Measurements from ENCODE around the gene ST8SIA5. TPM values are rescaled to one million over a fixed set of nuclear protein-coding genes. Genes with fewer than 3 reads are reported as not detected.

ST8SIA5 gene
- total RNA-seq, 1 donor from 2014 or later: 0.05 TPM

GRCh38 chr18:46759890-46760289 is 3.0 kb upstream of the ST8SIA5 start:
- H3K27me3 Mint-ChIP-seq (ENCODE audit: low read depth): peaks cover 54% of the 10 kb centered on the region
- H3K36me3 Mint-ChIP-seq (ENCODE audit: low read depth): no peaks in the 10 kb centered on the region
- intact Hi-C loops (cut with micrococcal nuclease): loop anchor here (5.0 kb wide), 1 partner anchor 157 kb away; the partner anchor contains the start of genes KATNAL2 and PIAS2

GRCh38 chr18:46756025-46756558 is 761 bp downstream of the ST8SIA5 start:
- DNase-seq (ENCODE audit: low spot score): no peak
- Mint-ChIP-seq H3K9me3 (no peaks in the 10 kb centered on the region), H3K27ac (no peak overlapping the region), H3K27me3 (ENCODE audit: low read depth) (peaks cover 60% of the 10 kb centered on the region), H3K4me1 (ENCODE audit: low read depth) (peaks cover 24% of the 10 kb centered on the region), H3K4me3 (ENCODE audit: low read depth) (peak overlapping the region; percentile 10), H3K36me3 (ENCODE audit: low read depth) (no peaks in the 10 kb centered on the region)
- intact Hi-C loops (cut with micrococcal nuclease): loop anchor here (5.0 kb wide), 1 partner anchor 161 kb away; the partner anchor contains the start of genes KATNAL2 and PIAS2

More at GRCh38 chr18:46759890-46760289, 3.0 kb upstream of the ST8SIA5 start:
- Mint-ChIP-seq H3K9me3 (no peaks in the 10 kb centered on the region), H3K4me3 (ENCODE audit: low read depth) (no peak overlapping the region), H3K27ac (no peak overlapping the region), H3K4me1 (ENCODE audit: low read depth) (peaks cover 17% of the 10 kb centered on the region)
- no peak for DNase-seq (ENCODE audit: low spot score)

GRCh38 chr18:46755315-46756024 is 1.4 kb downstream of the ST8SIA5 start:
- no peak overlapping the region for H3K27ac Mint-ChIP-seq
- H3K27me3 Mint-ChIP-seq (ENCODE audit: low read depth): peaks cover 59% of the 10 kb centered on the region
- no peak for DNase-seq (ENCODE audit: low spot score)
- no peaks in the 10 kb centered on the region for H3K36me3 Mint-ChIP-seq (ENCODE audit: low read depth)
- H3K9me3 Mint-ChIP-seq: no peaks in the 10 kb centered on the region
- H3K4me3 Mint-ChIP-seq (ENCODE audit: low read depth): peak overlapping the region; percentile 10
- intact Hi-C loops (cut with micrococcal nuclease): loop anchor here (5.0 kb wide), 1 partner anchor 162 kb away; the partner anchor contains the start of genes KATNAL2 and PIAS2
- H3K4me1 Mint-ChIP-seq (ENCODE audit: low read depth): peaks cover 24% of the 10 kb centered on the region

GRCh38 chr18:46754661-46755292 is 2.1 kb downstream of the ST8SIA5 start:
- Mint-ChIP-seq H3K9me3 (no peaks in the 10 kb centered on the region), H3K4me3 (ENCODE audit: low read depth) (no peak overlapping the region), H3K27me3 (ENCODE audit: low read depth) (peaks cover 58% of the 10 kb centered on the region), H3K4me1 (ENCODE audit: low read depth) (peaks cover 24% of the 10 kb centered on the region), H3K36me3 (ENCODE audit: low read depth) (no peaks in the 10 kb centered on the region), H3K27ac (no peak overlapping the region)
- intact Hi-C loops (cut with micrococcal nuclease): loop anchor here (5.0 kb wide), 1 partner anchor 163 kb away; the partner anchor contains the start of genes KATNAL2 and PIAS2
- DNase-seq (ENCODE audit: low spot score): no peak

GRCh38 chr18:46754188-46754587 is 2.7 kb downstream of the ST8SIA5 start:
- intact Hi-C loops (cut with micrococcal nuclease): no loop called here

GRCh38 chr18:46751882-46752281 is 5.0 kb downstream of the ST8SIA5 start:
- Mint-ChIP-seq H3K4me1 (ENCODE audit: low read depth) (peaks cover 17% of the 10 kb centered on the region), H3K36me3 (ENCODE audit: low read depth) (no peaks in the 10 kb centered on the region)

More at GRCh38 chr18:46754188-46754587, 2.7 kb downstream of the ST8SIA5 start:
- Mint-ChIP-seq H3K27ac (no peak overlapping the region), H3K36me3 (ENCODE audit: low read depth) (no peaks in the 10 kb centered on the region), H3K27me3 (ENCODE audit: low read depth) (peaks cover 52% of the 10 kb centered on the region), H3K9me3 (no peaks in the 10 kb centered on the region), H3K4me3 (ENCODE audit: low read depth) (no peak overlapping the region), H3K4me1 (ENCODE audit: low read depth) (peaks cover 24% of the 10 kb centered on the region)
- DNase-seq (ENCODE audit: low spot score): no peak

GRCh38 chr18:46750626-46751025 is 6.2 kb downstream of the ST8SIA5 start:
- no peak for DNase-seq (ENCODE audit: low spot score)
- H3K27ac Mint-ChIP-seq: no peak overlapping the region
- no peaks in the 10 kb centered on the region for H3K36me3 Mint-ChIP-seq (ENCODE audit: low read depth)
- H3K4me3 Mint-ChIP-seq (ENCODE audit: low read depth): no peak overlapping the region
- H3K9me3 Mint-ChIP-seq: no peaks in the 10 kb centered on the region
- H3K4me1 Mint-ChIP-seq (ENCODE audit: low read depth): peaks cover 14% of the 10 kb centered on the region
- intact Hi-C loops (cut with micrococcal nuclease): no loop called here
- peaks cover 46% of the 10 kb centered on the region for H3K27me3 Mint-ChIP-seq (ENCODE audit: low read depth)

More at GRCh38 chr18:46751882-46752281, 5.0 kb downstream of the ST8SIA5 start:
- peaks cover 46% of the 10 kb centered on the region for H3K27me3 Mint-ChIP-seq (ENCODE audit: low read depth)
- H3K9me3 Mint-ChIP-seq: no peaks in the 10 kb centered on the region
- no peak overlapping the region for H3K27ac Mint-ChIP-seq
- no peak for DNase-seq (ENCODE audit: low spot score)
- intact Hi-C loops (cut with micrococcal nuclease): no loop called here
- no peak overlapping the region for H3K4me3 Mint-ChIP-seq (ENCODE audit: low read depth)

- Mint-ChIP-seq H3K36me3 (ENCODE audit: low read depth) (no peaks in the 10 kb centered on the region), H3K9me3 (no peaks in the 10 kb centered on the region), H3K27me3 (ENCODE audit: low read depth) (peaks cover 43% of the 10 kb centered on the region), H3K4me3 (ENCODE audit: low read depth) (no peak overlapping the region), H3K27ac (no peak overlapping the region), H3K4me1 (ENCODE audit: low read depth) (no peaks in the 10 kb centered on the region)
- intact Hi-C loops (cut with micrococcal nuclease): no loop called here
- no peak for DNase-seq (ENCODE audit: low spot score)
Measured at GRCh38 chr18:46748466-46748865, 8.4 kb downstream of the ST8SIA5 start.

GRCh38 chr18:46740046-46740445 is 16.8 kb downstream of the ST8SIA5 start:
- intact Hi-C loops (cut with micrococcal nuclease): no loop called here
- no peak overlapping the region for H3K4me3 Mint-ChIP-seq (ENCODE audit: low read depth)
- no peak for DNase-seq (ENCODE audit: low spot score)
- no peaks in the 10 kb centered on the region for H3K4me1 Mint-ChIP-seq (ENCODE audit: low read depth)
- H3K27ac Mint-ChIP-seq: no peak overlapping the region
- peaks cover 29% of the 10 kb centered on the region for H3K27me3 Mint-ChIP-seq (ENCODE audit: low read depth)
- no peaks in the 10 kb centered on the region for H3K9me3 Mint-ChIP-seq
- H3K36me3 Mint-ChIP-seq (ENCODE audit: low read depth): no peaks in the 10 kb centered on the region

GRCh38 chr18:46738491-46738890 is 18.4 kb downstream of the ST8SIA5 start:
- Mint-ChIP-seq H3K9me3 (no peaks in the 10 kb centered on the region), H3K27me3 (ENCODE audit: low read depth) (peaks cover 20% of the 10 kb centered on the region), H3K36me3 (ENCODE audit: low read depth) (no peaks in the 10 kb centered on the region), H3K27ac (no peak overlapping the region), H3K4me1 (ENCODE audit: low read depth) (no peaks in the 10 kb centered on the region), H3K4me3 (ENCODE audit: low read depth) (no peak overlapping the region)
- no peak for DNase-seq (ENCODE audit: low spot score)
- intact Hi-C loops (cut with micrococcal nuclease): no loop called here

GRCh38 chr18:46736736-46737135 is 20.1 kb downstream of the ST8SIA5 start:
- Mint-ChIP-seq H3K4me3 (ENCODE audit: low read depth) (no peak overlapping the region), H3K36me3 (ENCODE audit: low read depth) (no peaks in the 10 kb centered on the region), H3K4me1 (ENCODE audit: low read depth) (no peaks in the 10 kb centered on the region), H3K9me3 (no peaks in the 10 kb centered on the region), H3K27me3 (ENCODE audit: low read depth) (peaks cover 12% of the 10 kb centered on the region), H3K27ac (no peak overlapping the region)
- intact Hi-C loops (cut with micrococcal nuclease): no loop called here
- no peak for DNase-seq (ENCODE audit: low spot score)

GRCh38 chr18:46736135-46736534 is 20.7 kb downstream of the ST8SIA5 start:
- intact Hi-C loops (cut with micrococcal nuclease): no loop called here
- H3K27ac Mint-ChIP-seq: no peak overlapping the region
- no peaks in the 10 kb centered on the region for H3K4me1 Mint-ChIP-seq (ENCODE audit: low read depth)
- H3K4me3 Mint-ChIP-seq (ENCODE audit: low read depth): no peak overlapping the region
- H3K36me3 Mint-ChIP-seq (ENCODE audit: low read depth): no peaks in the 10 kb centered on the region
- H3K9me3 Mint-ChIP-seq: peaks cover under 1% of the 10 kb centered on the region
- no peak for DNase-seq (ENCODE audit: low spot score)
- H3K27me3 Mint-ChIP-seq (ENCODE audit: low read depth): peaks cover 8% of the 10 kb centered on the region

GRCh38 chr18:46734981-46735380 is 21.9 kb downstream of the ST8SIA5 start:
- DNase-seq (ENCODE audit: low spot score): no peak
- peaks cover 9% of the 10 kb centered on the region for H3K9me3 Mint-ChIP-seq
- no peak overlapping the region for H3K27ac Mint-ChIP-seq
- peaks cover 6% of the 10 kb centered on the region for H3K27me3 Mint-ChIP-seq (ENCODE audit: low read depth)
- H3K4me1 Mint-ChIP-seq (ENCODE audit: low read depth): no peaks in the 10 kb centered on the region
- intact Hi-C loops (cut with micrococcal nuclease): no loop called here
- no peak overlapping the region for H3K4me3 Mint-ChIP-seq (ENCODE audit: low read depth)
- H3K36me3 Mint-ChIP-seq (ENCODE audit: low read depth): no peaks in the 10 kb centered on the region
